ENCODE data around the gene TESK1.
"Not testable (repeated sequence)": the region's sequence is repeated elsewhere in the genome, so short reads cannot be mapped to it uniquely, and the experiment has no call there.

TESK1 gene

DNA sequence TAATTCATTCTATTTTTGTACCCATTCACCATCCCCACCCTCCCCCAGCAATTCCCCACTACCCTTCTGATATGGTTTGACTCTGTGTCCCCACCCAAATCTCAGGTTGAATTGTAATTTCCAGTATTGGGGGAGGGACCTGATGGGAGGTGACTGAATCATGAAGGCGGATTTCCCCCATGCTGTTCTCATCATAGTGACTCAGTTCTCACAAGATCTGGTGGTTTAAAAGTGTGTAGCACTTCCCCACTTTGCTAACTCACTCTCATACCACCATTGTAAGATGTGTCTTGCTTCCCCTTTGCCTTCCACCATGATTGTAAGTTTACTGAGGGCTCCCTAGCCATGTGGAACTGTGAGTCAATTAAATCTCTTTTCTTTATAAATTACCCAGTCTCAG is 25.9 kb upstream of the TESK1 start:
- DNase-seq (ENCODE audit: low read depth, low spot score): no peak

GRCh38 chr9:35579659-35580227 is 25.3 kb upstream of the TESK1 start:
- DNase-seq (ENCODE audit: low read depth, low spot score): peak; percentile 26

- DNase-seq (ENCODE audit: low read depth, low spot score): not testable (repeated sequence)
These were observed 21.5 kb upstream of the TESK1 start for GRCh38 chr9:35583521-35583920.

DNA sequence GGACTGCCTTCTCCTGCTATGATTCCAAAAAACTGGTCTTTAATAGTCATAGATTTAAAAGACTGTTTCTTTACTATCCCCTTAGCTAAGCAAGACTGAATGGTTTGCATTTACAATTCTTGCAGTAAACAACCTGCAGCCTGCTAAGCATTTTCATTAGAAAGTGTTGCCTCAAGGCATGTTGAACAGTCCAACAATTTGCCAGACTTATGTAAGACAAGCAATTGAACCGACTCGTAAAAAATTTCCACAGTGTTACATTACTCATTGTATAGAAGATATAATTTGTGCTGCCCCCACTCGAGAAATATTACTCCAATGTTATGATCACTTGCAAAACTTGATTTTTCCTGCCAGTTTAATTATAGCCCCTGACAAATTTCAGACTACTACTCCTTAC is 20.4 kb upstream of the TESK1 start:
- DNase-seq (ENCODE audit: low read depth, low spot score): not testable (repeated sequence)

DNA sequence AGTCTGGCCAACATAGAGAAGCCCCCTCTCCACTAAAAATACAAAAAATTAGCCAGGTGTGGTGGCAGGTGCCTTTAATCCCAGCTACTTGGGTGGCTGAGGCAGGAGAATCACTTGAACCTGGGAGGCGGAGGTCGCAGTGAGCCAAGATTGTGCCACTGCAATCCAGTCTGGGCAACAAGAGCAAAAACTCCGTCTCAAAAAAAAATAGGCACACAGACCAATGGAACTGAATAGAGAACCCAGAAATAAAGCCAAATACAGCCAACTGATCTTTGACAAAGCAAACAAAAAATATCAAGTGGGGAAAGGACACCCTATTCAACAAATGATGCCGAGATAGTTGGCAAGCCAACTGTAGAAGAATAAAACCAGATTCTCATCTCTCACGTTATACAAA is 16.6 kb upstream of the TESK1 start:
- DNase-seq (ENCODE audit: low read depth, low spot score): not testable (repeated sequence)

DNA sequence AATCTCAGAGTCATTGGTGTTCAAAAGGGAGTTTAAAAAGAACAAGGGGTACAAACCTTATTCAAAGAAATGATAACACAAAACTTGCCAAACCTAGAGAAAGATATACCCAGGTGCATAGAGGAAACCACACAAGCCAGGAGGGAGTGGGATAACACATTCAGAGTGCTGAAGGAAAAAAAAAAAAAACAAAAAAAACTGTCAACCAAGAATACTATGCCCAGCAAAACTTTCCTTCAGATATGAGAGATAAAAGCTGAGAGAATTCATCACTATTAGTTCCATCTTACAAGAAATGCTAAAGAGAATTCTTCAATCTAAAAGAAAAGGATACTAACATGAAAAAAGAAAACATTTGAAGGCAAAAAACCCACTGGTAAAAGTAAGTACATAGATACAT is 11.5 kb upstream of the TESK1 start:
- DNase-seq (ENCODE audit: low read depth, low spot score): no peak

- no peak for DNase-seq (ENCODE audit: low read depth, low spot score)
These were observed 10.6 kb upstream of the TESK1 start for GRCh38 chr9:35594471-35594870.

DNA sequence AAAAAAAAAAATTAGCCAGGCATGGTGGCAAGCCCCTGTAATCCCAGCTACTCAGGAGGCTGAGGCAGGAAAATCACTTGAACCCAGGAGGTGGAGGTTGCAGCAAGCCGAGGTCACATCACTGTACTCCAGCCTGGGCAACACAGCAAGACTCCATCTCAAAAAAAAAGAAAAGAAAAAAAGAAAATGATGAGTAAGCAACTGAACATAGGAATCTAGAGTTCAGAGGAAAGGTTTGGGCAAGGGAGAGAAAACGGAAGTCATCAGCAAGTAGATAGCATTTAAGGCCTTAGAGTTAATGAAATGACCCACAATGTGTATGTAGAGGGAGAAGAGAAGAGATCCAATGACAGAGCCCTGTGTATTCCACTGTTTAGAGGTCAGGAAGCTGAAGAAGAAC is 8.2 kb upstream of the TESK1 start:
- not testable (repeated sequence) for DNase-seq (ENCODE audit: low read depth, low spot score)

DNA sequence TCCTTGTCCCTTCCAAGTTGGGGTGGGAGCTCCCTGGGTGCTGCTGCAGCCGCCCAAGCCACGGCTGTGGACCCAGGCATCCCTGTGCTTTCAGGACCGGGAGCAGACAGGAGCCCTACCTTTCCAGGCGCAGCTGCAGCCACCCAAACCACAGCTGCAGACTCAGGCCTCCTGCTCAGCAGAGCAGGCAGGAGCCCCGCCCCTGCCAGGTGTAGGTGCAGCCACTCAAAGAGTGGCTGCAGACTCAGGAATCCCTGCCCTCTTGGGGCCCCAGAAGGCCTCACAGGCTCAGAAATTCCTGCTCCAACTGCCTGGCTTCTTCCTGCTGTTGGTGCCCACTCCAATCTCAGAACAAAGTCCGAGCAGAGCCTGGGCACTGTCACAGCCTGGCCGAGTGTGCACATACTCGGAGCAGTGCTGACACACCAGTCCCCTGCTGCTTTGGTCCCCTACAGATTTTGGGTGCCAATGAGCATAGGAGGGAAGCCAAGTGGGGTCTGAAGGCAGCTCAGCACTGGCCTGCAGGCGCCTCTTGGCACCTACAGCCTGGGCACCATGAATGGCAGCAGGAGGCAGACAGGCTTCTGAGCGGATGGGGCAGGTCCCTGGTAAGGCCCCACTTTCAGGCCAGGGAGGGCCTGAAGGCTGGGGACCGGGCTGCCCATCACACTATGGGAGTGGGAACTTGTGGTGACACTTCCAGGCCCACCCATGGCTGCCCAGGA is 6.0 kb upstream of the TESK1 start:
- DNase-seq (ENCODE audit: low read depth, low spot score): no peak

DNA sequence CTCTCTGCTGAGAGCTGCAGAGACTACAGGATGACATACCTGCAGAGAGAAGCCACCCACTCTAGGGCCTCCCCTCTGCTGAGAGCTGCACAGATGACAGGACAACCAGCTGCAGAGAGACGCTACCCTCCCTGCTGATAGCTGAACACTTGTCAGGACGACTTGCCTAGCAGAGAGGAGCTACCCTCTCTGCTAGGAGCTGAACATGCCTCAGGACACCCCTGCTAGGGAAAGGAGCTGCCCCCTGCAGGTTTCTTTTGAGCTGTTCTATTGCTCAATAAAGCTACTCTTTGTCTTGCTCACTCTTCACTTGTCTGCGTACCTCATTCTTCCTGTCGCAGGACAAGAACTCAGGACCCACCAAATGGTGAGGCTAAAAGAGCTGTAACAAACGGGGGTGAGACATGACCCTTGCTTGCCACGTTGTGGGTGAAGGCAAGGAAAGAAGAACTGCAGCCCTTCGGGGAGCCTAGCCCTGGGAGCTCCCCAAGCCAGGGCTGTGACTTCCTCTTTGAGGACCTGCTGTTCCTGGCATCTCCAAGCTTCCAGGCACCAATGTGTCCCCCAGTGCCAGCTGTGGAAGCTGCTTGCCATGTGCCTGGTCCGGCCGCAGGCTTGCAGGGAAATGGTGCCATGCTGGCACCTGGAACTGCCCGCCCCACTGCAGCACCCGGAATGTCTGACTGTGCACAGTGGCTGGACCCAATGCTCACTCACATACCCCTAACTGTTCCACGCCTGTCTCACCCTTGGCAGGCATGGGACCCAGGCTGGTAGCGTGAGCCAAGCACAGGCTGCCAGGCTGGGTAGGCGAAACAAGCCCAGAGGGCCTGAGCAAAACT is 5.1 kb upstream of the TESK1 start:
- peak; percentile 62 for DNase-seq (ENCODE audit: low read depth, low spot score)

GRCh38 chr9:35603506-35603985 is 1.5 kb upstream of the TESK1 start:
- no peak for DNase-seq (ENCODE audit: low read depth, low spot score)

DNA sequence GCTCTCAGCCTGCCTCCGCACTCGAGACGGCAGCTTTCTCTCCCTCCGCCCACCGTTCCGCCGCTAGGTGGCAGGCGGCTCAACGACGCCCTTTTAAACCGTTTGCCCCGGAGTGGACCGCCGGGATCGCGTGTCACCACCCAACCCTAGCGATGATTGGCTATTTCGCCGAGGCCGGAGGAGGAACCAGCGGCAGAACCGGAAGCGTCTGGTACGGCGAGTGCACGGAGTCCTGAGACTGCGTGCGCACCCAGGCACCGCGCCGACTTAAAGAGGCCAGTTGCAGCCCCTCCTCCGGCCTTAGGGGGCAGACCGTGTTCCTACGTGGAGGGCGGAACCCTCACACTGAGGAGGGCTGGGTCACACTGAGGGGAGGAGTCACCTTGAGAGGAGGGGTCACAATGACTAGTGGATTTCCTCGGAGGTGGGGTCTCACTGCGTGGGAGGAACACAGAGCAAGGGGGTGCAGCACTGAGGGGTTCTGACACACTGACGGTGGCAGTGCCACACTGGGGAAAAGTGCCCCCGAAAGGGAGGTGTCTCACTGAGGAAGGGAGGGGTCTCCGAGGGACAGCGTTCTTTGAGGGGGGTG is 980 bp upstream of the TESK1 start:
- peak; percentile 100 for DNase-seq (ENCODE audit: low read depth, low spot score)

DNA sequence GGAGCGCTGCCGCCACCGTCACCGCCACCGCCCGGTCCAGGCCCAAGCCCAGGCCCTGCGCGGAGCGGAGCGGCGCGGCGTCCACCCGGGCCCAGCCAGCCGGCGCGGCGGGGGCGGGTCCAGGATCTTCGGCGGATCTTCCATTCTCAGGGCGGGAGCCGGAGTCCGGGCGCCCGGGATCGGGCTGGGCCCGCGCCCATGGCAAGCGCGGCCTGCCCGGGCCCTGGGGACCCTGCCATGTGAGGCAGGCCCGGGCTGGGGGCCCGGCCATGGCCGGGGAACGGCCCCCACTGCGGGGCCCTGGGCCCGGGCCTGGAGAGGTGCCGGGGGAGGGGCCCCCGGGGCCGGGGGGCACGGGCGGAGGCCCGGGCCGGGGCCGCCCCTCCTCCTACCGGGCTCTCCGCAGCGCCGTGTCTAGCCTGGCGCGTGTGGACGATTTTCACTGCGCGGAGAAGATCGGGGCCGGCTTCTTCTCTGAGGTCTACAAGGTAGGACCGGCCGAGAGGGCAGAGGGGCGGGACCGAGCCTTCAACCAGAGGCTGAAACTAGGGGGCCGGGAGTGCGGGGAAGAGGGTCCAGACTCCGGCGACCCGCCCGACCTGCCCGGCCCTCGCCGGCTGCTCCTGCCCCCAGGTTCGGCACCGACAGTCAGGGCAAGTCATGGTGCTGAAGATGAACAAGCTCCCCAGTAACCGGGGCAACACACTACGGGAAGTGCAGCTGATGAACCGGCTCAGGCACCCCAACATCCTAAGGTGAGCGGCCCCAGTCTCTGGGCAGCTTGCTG is 482 bp downstream of the TESK1 start:
- peak; percentile 27 for DNase-seq (ENCODE audit: low read depth, low spot score)

DNA sequence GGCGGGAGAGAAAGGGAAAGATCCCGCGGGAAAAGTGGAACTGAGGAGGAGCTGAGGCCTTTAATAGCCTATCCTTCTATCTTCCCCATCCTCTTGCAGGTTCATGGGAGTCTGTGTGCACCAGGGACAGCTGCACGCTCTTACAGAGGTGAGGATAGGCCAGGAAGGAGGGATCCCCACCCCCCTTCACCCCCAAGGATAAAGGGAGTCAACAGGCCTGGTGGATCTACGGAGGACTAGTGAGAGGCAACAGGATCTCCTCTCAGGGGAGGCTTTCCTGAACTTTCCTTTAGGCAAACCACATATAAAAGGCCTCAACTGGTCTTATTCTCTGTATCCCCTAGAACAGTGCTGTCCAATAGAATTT is 1.1 kb downstream of the TESK1 start:
- no peak for DNase-seq (ENCODE audit: low read depth, low spot score)

- DNase-seq (ENCODE audit: low read depth, low spot score): no peak
These were observed 1.7 kb downstream of the TESK1 start for GRCh38 chr9:35606726-35607125.

- DNase-seq (ENCODE audit: low read depth, low spot score): no peak
These were observed 3.2 kb downstream of the TESK1 start for GRCh38 chr9:35608221-35608620.

- DNase-seq (ENCODE audit: low read depth, low spot score): no peak
These were observed 4.1 kb downstream of the TESK1 start for GRCh38 chr9:35609001-35609819.

GRCh38 chr9:35609820-35610163 is 4.7 kb downstream of the TESK1 start:
- DNase-seq (ENCODE audit: low read depth, low spot score): no peak

DNA sequence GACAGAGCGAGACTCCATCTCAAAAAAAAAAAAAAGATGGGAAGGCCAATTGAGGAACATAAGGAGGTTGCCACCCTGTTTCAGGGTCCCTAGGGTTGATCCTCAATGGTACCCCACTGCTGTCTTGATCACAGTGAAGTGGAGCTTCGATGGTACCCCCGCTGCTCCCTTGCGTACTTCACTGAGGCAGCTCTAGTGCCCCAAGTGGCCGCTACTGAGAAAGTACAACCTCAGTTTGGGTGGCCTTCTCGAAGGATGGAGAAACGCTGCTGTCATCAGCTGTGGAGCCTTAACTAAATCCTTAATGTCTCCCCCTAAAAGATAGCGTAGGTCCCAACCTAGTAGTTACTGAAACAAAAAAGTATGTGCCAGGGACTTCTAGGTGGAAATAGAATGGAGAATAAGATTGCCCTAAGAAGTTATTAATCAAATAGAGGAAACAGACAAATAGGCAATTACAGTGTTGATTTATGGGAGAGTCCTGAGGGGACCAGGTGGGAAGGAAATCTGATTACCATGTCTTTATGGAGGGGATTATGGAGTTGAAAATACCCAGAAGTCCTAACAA is 6.3 kb downstream of the TESK1 start:
- peak; percentile 28 for DNase-seq (ENCODE audit: low read depth, low spot score)

GRCh38 chr9:35612066-35612465 is 7.0 kb downstream of the TESK1 start:
- not testable (repeated sequence) for DNase-seq (ENCODE audit: low read depth, low spot score)
